GM06990 (cell line): ENCODE measurements around the gene OPRD1.
A peak's percentile ranks its signal among the peaks of the same experiment; 100 is the strongest.

ENCODE experiments used
- DNase-seq: peaks from one replicate; pipeline ENCODE4 v3.0.0-alpha.2; 2011; ENCODE audit not compliant: insufficient read length; ENCODE audit errors: extremely low read depth
- H3K27me3 ChIP-seq: replicated peaks from 2 replicates; pipeline ENCODE4 v1.6.0; 2011; ENCODE audit warnings: low read length; ENCODE audit not compliant: control insufficient read depth, insufficient read depth
- H3K36me3 ChIP-seq: 2 replicates; pipeline ENCODE4 v1.5.1; 2011; ENCODE audit warnings: low read length; ENCODE audit not compliant: control insufficient read depth, insufficient read depth
- H3K4me3 ChIP-seq: replicated peaks from 2 replicates; pipeline ENCODE4 v1.5.1; 2011; ENCODE audit warnings: low read depth, mild to moderate bottlenecking, control low read depth, low read length
- CTCF ChIP-seq: IDR thresholded peaks from 2 replicates; pipeline ENCODE4 v1.5.1; 2011; ENCODE audit warnings: low read length, control low read depth, mild to moderate bottlenecking, inconsistent platforms; ENCODE audit not compliant: insufficient read depth, poor library complexity, severe bottlenecking

The OPRD1 gene

DNA sequence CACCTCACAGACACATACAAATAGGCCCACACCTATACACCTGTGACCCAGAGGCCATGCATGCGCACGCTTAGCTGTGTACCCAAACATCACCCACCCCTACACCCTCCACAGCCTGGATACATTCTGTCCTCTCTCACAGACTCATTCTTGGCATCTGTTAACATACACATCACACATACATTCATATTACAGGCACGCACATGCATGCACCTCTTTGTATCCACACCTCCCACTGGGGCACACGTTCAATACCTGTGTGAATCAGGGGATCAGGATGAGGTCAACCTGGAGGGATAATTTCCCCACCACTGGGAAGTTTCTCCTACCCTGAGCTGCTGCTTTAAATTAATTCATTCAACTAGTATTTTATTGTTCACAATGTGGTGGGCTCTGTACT lies 66.8 kb downstream of the OPRD1 start:
- H3K27me3 ChIP-seq: no peaks in the 10 kb centered on the region
- no peak for DNase-seq
- TF ChIP-seq CTCF: no peak

DNA sequence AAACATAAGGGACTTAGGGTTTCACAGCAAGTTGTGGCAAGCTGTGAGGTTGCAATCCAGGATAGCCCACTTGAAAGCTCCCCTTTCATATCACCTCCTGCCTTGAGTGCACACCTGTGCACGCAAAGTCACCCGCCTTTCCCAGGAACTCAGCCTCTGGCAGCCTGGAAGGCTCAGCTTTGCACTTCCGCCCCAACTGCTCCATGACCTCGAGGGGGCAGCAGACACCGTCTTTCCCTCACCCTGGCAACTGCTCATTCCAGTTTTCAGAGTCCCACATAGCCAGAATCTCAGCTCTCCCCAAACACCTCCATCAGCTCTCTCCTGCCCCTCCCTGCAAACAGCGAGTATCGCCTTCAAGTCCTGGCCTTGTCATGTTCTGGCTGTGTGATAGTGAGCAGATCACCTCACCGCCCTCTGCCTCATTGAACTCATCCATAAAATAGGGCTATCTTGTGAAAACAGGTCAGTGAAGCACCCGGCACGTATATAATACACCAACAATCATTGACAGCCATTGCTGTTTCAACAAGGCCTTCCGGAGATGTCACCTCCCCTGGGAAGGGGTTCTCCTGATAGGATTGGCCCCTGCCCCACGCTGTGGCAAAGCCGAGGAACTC lies 70.1 kb downstream of the OPRD1 start:
- peak; percentile 48 for DNase-seq
- no peak overlapping the region for H3K4me3 ChIP-seq
- TF ChIP-seq CTCF: peak; percentile 94
- no peaks in the 10 kb centered on the region for H3K27me3 ChIP-seq
- H3K36me3 ChIP-seq: no peaks in the 10 kb centered on the region

More for the DNA sequence above, 66.8 kb downstream of the OPRD1 start:
- Histone ChIP-seq H3K36me3 (no peaks in the 10 kb centered on the region), H3K4me3 (no peak overlapping the region)

DNA sequence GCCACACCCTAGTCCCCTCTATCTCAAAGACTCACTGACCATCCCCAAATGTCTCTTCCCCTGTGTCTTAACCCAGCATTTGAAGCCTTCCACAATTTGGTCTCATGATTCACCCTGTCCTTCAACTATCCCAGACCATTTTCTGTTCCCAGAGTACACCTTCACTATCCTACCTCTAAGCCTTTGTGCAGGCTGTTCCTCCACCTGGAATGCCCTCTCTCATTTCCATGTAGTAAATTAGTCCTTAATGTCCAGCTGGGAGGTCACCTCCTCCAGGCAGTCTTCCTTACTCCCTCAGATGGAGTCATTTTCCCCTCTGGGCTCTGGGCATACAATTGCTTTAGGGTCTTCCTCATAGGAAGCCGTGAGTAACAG lies 71.3 kb downstream of the OPRD1 start:
- TF ChIP-seq CTCF: no peak
- Histone ChIP-seq H3K36me3 (no peaks in the 10 kb centered on the region), H3K4me3 (no peak overlapping the region), H3K27me3 (no peaks in the 10 kb centered on the region)
- no peak for DNase-seq

DNA sequence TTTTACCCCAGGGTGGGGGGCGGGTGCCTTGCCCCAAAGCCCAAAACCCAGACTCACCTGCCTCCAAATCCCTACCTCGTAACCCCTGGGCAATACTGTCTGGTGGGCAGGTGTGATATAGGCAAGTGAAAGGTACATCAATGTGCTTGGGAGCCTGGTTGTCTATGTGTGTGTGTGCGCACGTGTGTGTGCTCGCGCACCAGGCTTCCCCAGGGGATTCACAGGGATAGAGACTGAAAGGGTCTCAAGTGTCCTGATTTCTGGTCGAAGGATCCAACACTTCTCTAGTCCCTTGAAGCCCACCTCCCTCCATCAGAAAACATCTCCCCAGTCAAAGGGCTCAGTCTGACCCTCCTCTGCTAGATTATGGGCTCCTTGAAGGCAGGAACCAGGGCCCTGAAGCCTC lies 73.5 kb downstream of the OPRD1 start:
- TF ChIP-seq CTCF: no peak
- DNase-seq: no peak
- no peak overlapping the region for H3K4me3 ChIP-seq
- H3K36me3 ChIP-seq: no peaks in the 10 kb centered on the region
- no peaks in the 10 kb centered on the region for H3K27me3 ChIP-seq

DNA sequence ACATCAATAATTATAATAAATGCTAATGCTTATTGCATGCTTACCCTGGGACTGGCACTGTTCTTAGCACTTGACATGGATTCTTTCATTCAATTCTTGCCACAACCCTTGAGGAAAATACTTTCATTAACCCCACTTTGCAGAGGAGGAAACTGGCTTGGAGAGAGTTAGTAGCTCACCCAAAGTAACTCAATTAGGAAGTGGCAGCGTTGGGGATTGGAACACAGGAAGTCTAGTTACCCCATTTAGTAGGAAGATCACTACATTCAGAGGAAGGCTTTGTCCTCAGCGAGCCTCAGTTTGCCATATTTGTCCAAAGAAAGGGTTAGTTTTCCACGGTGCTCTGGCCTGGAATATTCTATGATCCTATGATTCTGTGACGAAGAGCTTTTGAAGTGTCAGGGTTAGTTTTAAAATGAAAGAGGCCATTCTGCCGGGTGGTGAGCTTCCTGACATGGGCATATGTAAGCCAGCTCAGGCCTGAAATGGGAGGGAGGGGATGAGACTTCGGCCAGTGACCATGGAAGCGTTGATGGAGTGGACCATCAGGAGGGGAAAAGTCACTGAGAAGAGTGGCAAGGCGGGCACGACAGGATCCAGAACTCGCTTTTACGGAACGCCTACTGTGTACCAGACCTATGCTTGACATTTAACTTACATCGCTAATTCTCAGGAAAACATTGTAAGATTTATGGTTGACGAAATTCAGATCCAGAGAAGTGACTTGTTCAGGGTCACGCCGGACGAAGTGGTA lies 74.2 kb downstream of the OPRD1 start:
- no peaks in the 10 kb centered on the region for H3K27me3 ChIP-seq
- no peaks in the 10 kb centered on the region for H3K36me3 ChIP-seq
- no peak for TF ChIP-seq CTCF
- peak overlapping the region; percentile 93 for H3K4me3 ChIP-seq
- no peak for DNase-seq
